T-helper 1 cell (primary cell): Measurements from ENCODE around the gene PXMP4.

ENCODE experiments used
- DNase-seq, 5 donors: peaks; one replicate each; pipeline ENCODE4 v3.0.0-alpha.2; 2012 to 2020

PXMP4 gene

GRCh38 chr20:33653218-33653899 is 66.8 kb downstream of the PXMP4 start:
- DNase-seq, result peak in 1 of 5 donors; percentile 32
